SK-N-MC (cell line): ENCODE data around the gene NPL.

Source experiments
- EZH2 ChIP-seq: fragments of 200-600 bp; sonication (generic); IDR thresholded peaks from one replicate; pipeline ENCODE4 v1.6.1; 2017; ENCODE audit warnings: antibody characterized with exemption
- FOXP2 ChIP-seq: optimal IDR thresholded peaks from 2 replicates; pipeline ENCODE3; 2011; ENCODE audit warnings: mild to moderate bottlenecking, moderate library complexity; ENCODE audit not compliant: insufficient read depth; ENCODE audit errors: extremely low read length, control extremely low read depth
- POLR2AphosphoS5 ChIP-seq: IDR thresholded peaks from 2 replicates; pipeline ENCODE4 v1.6.1; 2012; ENCODE audit warnings: mild to moderate bottlenecking, low read depth, low read length, borderline replicate concordance

DNA sequence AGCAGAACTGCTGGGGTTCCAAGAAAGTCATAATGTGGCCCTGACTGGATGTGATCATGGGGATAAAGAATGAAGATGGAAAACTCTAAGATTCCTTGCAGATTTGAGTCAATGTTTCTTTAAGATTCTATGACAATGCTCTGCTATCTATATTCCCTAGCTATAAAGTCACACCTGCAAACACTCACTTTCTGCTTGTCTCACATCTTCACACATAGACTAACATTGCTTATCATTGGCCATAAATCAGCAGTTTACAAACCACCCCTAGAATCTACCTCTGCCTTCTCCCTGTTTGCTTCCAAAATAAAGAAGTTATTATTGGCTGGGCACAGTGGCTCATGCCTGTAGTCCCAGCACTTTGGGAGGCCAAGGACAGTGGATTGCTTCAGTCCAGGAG, 33.1 kb upstream of the NPL start:
- no peak for TF ChIP-seq EZH2
- no peak for TF ChIP-seq POLR2AphosphoS5
- TF ChIP-seq FOXP2: no peak
